CD4-positive, alpha-beta T cell treated with Interferon alpha-2 for 1 hour (primary cell): ENCODE data around the gene MAML2.

Experiments used
- DNase-seq, 2 donors: peaks; one replicate each; pipeline ENCODE4 v3.0.0-alpha.2; 2020 to 2022

MAML2 gene

GRCh38 chr11:96342961-96343711 is at the start of gene MAML2:
Gene MAML2 (minus strand): TSS chr11:96343195. CDS start chr11:96341895, 1,300 bp downstream.
- peak; percentile 92 to 94 for DNase-seq

GRCh38 chr11:96391698-96392307 is 48.8 kb upstream of the MAML2 start:
- DNase-seq = no peak

GRCh38 chr11:96390488-96390792 is 47.4 kb upstream of the MAML2 start:
- no peak for DNase-seq

- DNase-seq = peak; percentile 96 to 98
These were observed 46.9 kb upstream of the MAML2 start, which contains the start of the genes CCDC82 and JRKL for GRCh38 chr11:96389720-96390487. Gene CCDC82 (minus strand): TSS chr11:96389912. CDS start chr11:96384747, 5,165 bp downstream. Gene JRKL (plus strand): TSS chr11:96390013. CDS start chr11:96390650, 637 bp downstream.

GRCh38 chr11:96388891-96389719 is 46.1 kb upstream of the MAML2 start:
- DNase-seq = no peak

GRCh38 chr11:96385187-96385586 is 42.2 kb upstream of the MAML2 start:
- no peak for DNase-seq

- DNase-seq = no peak
These were observed 41.2 kb upstream of the MAML2 start for GRCh38 chr11:96384156-96384555.

GRCh38 chr11:96376796-96377195 is 33.8 kb upstream of the MAML2 start:
- no peak for DNase-seq

- no peak for DNase-seq
These were observed 30.8 kb upstream of the MAML2 start for GRCh38 chr11:96373826-96374225.

- DNase-seq = no peak
These were observed 24.3 kb upstream of the MAML2 start for GRCh38 chr11:96367342-96367741.

- DNase-seq = no peak
These were observed 23.0 kb upstream of the MAML2 start for GRCh38 chr11:96366024-96366423.

- DNase-seq = no peak
These were observed 22.5 kb upstream of the MAML2 start for GRCh38 chr11:96365493-96365892.

GRCh38 chr11:96361778-96362177 is 18.8 kb upstream of the MAML2 start:
- DNase-seq = no peak

GRCh38 chr11:96358321-96358720 is 15.3 kb upstream of the MAML2 start:
- DNase-seq = no peak

GRCh38 chr11:96357794-96358193 is 14.8 kb upstream of the MAML2 start:
- no peak for DNase-seq

GRCh38 chr11:96356848-96357247 is 13.9 kb upstream of the MAML2 start:
- DNase-seq = no peak

GRCh38 chr11:96342014-96342960 is 708 bp downstream of the MAML2 start:
- no peak for DNase-seq

- peak; percentile 71 to 82 for DNase-seq
These were observed 1.6 kb downstream of the MAML2 start for GRCh38 chr11:96341211-96342013.

- DNase-seq = no peak
These were observed 2.5 kb downstream of the MAML2 start for GRCh38 chr11:96340555-96340885.

- peak in 1 of 2 donors; percentile 8 for DNase-seq
These were observed 3.1 kb downstream of the MAML2 start for GRCh38 chr11:96339706-96340554.
